GM19099 (cell line): ENCODE data around the gene FAM25G.
"Not testable (repeated sequence)": the region's sequence is repeated elsewhere in the genome, so short reads cannot be mapped to it uniquely, and the experiment has no call there.

Source experiments
- POLR2A ChIP-seq: IDR thresholded peaks from 3 replicates; pipeline ENCODE4 v1.6.1; 2011; ENCODE audit warnings: low read depth; ENCODE audit not compliant: insufficient read length; ENCODE audit errors: extremely low read depth

Gene FAM25G

GRCh38 chr10:47491600-47491999, at the start of gene FAM25G:
FAM25G (minus strand) TSS chr10:47491700; CDS start chr10:47491674, 26 bp downstream.
- TF ChIP-seq POLR2A: not testable (repeated sequence)

DNA sequence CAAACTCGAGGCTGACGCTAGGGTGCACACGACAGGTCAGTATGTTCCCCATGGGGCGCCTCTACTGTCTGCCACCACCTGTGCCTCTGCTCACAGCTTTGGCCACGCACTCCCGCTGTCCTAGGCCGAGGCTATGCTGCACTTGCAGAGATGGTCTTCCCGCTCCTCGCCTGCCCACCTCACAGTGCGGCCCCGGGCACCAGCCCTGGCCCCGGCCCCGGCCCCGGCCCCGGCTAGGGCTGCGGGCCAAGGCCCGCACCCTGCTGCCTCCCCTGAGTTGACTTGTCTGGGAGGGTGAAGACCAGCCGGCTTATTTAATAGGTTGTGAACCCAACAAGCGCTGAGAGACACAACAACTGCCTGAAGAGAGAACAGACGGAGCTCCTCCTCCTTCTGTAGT, 32.0 kb upstream of the FAM25G start, which contains the start of gene AGAP9:
Gene AGAP9, minus strand, starts transcription at position 164 of the 400 bp plus-strand sequence. Its CDS starts 112 bp downstream, at position 52.
- not testable (repeated sequence) for TF ChIP-seq POLR2A

DNA sequence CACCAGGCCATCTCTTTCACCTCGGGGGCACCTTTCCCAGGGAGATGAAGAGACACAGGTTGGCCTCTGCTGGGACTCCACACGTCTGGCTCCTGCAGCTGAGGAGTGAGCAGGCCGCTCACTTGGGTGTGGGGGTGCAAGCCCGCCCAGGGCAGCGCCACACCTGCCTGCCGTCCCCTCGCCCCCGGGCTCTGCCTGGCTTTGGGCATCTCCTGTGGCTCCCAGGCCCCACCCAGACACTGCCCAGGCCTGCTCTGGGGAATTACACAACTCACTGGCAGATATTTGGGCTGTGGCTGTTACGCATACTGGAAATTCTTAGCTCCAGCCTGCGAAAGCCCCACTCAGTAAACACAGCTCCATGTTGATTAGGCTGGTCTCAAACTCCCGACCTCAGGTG, 7.6 kb downstream of the FAM25G start, which contains the start of gene ANXA8:
Gene ANXA8, minus strand, starts transcription at position 193 of the 400 bp plus-strand sequence. Its CDS starts 182 bp downstream, at position 11.
- TF ChIP-seq POLR2A: not testable (repeated sequence)

DNA sequence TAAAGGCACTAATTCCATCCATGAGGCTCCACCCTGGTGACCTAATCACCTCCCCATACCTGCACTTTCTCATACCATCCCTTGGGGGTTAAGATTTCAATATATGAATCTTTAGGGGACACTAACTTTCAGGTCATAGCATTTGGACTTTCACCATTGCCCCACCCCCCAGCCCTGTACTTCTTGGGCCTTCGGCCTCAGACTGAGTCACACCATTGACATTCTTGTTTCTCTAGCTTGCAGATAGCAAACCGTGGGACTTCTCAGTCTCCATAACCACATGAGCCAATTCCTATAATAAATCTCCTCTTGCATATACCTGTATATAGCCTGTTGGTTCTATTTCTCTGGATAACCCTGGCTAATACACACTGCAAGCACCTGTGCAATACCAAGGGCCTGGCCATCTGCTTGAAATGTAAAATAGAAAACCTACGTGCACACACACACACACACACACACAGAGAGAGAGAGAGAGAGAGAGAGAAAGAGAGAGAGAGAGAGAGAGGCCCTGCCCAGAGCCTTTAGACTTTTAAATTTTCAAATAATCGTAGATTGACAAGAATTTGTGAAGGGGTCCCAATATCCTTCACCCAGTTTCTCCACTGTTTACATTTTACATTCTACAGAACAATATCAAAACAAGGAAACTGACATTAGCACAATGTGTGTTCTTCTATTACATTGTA, 32.9 kb downstream of the FAM25G start:
- no peak for TF ChIP-seq POLR2A

DNA sequence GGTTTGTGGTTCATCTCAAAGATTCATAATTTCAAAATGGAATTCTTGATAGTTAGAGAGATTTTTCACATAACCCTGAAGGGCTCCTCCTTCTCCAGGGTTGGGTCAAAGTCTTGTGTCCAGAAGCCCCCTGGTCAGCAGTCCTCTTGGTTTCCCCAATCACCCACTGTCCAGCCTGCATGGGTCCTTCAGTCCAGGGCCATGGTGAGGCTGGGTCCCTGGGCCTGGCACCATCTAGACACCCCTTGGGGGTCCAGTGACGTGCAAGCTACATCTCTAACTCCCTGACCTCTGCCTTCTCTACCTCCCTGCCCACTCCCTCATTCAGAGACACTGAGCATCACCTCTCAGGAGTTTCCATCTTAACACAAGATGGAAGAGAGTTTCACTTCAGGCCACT, 33.7 kb downstream of the FAM25G start:
- no peak for TF ChIP-seq POLR2A

DNA sequence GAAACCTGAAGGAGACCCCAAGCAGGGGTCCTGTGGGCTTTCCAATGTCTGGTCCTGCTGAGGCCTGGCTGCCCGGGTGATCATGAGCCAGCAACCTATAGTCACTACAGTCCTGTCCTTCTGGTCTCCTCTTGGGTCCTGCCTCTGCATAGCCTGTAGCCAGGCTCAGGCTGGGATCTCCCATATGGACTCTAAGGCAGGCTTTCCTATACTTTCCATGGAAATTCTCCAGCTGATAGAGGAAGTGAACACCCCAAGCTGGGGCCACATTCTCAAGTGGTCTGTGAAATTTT, 34.0 kb downstream of the FAM25G start:
- TF ChIP-seq POLR2A: no peak

GRCh38 chr10:47456794-47457527, 34.5 kb downstream of the FAM25G start:
- TF ChIP-seq POLR2A: no peak

- no peak for TF ChIP-seq POLR2A
These were observed 35.3 kb downstream of the FAM25G start for GRCh38 chr10:47456079-47456785.

DNA sequence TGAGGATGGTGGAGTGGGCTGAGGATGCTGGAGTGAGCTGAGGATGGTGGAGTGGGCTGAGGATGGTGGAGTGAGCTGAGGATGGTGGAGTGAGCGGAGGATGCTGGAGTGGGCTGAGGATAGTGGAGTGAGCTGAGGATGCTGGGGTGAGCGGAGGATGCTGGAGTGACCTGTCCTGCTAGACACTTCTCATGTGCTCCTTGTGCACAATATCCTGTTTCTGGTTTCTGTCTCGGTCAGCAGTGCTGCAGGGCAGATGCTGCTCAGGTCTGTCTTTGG, 36.8 kb downstream of the FAM25G start:
- no peak for TF ChIP-seq POLR2A

DNA sequence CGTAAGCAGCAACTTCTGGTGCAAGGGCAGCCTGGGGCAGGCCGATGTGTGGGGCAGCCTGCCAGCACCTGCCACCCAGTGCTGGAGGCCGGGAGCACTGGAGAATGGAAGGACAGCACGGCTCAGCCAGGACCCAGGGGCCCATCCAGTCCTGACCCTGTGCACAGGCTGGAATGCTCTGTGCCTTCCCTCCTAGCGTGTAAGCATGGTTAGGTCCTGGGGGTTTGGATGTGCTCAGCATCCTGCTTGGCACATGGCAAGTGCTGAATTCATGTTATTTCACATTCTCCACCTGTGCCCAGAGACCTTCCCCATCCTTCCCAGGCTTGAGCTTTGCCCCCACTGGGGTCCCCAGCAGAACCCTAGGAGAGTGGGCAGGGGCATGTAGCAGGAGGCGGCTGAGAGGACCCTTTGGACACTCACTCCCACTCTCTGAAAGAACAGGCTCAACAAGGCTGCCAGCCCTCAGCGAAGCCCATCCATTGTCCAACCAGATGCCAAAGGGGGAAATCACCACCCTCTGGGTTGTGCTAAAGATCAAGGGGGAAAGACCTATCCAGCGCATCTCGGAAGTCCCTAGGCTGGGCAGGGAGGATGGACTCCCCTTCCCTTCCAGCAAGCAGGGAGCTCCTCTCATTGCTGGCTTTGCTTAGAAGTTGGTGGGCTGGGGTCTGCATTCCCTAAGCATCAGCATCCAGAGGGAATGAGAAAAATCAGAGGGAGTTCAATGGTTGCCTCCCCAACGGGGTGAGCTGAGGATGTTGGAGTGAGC, 37.3 kb downstream of the FAM25G start:
- TF ChIP-seq POLR2A: no peak

DNA sequence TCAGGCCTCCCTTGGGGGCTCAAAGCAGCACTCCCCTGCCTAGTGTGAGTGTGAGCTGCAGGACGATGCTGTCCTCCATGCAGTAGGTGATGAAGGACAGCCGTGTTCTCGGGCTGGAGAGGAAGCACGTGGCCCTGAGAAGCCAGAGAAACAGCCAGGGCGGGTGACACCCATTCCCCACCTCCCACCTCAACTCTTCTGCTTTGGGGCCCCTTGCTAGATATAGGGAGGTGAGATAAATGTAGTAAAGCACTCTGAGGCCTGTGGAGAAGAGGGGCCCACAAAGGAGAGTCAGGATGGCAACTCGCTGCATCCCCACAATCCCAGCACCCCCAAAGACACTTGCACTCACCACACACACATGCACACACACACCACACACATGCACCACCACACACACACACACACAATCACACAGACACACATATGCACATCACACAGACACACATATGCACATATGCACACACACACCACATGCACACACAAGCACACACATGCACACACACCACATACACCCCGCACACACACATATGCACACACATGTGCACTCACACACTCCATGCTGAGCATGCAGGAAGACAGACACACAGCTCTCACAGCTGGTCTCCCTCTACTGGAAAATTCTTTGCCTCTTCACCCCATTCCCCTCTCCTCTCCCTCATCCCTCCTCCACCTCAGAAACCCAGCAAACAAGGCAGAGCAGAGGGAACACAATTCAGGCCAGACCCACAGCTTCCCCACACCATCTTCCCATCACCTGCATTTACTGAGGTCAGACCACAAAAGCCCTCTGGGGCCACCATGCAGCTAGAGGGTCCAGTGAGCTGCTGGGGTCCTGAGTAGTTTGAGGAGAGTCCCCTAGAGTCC, 38.1 kb downstream of the FAM25G start:
- no peak for TF ChIP-seq POLR2A

DNA sequence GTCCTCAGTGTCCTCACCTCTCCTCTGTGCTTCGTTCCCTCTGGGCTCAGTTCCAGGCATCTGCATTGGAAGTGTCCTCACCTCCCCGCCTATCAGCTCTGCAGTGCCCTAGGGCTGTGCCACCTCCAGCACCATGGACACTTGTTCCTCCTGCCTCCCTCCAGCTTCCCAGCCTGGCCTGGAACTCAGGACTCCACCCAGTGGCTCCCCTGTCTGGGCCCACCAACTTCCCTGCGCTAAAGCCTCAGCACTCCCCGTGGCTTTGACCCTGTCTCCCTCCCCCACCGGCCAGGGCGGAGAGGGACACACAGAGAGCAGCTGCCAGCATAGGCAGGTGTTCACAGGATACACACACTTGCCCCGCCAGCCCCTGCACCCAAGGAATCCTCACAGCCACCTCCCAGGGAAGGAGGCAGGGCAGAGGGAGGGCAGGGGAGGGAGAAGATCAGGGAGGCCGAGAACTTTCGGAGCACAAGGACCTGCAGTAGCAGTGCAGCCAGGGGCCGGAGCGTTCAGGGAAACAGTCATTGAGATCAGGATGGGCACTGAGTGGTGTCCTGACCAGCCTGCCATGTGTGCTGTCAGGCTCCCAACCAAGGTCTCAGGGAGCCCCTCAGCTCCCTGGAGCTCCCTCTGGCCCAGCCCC, 38.9 kb downstream of the FAM25G start:
- no peak for TF ChIP-seq POLR2A

DNA sequence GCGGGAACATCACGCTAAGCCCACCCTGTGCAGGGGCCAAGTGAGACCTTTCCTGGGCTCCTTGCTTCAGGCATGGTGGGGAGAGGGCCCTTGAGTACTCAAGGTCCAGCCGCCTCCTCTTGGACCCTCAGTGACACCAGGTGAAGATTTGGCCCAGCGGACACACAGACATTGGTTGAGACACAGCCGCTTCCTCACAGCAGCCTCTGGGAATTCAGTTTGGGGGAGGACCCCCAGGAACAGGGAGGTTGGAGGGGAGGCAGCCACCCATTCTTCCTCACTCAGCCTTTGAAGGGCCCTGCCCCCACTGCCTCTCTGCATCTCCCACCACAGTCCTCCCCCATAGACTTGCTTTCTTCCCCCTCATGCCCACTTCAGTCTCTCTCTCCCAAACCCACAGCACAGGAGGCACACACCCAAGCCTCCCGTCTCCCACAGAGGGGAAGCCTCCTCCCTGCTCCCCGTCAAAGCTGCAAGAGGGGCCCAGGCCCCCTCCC, 39.5 kb downstream of the FAM25G start:
- TF ChIP-seq POLR2A: no peak
